ENCODE data around the gene HSF4.

Gene HSF4

GRCh38 chr16:67163164-67163998, 1.2 kb upstream of the HSF4 start:
- Histone ChIP-seq H3K27ac (peak overlapping the region; percentile 50 to 91), H3K4me3 (peak overlapping the region; percentile 69)
- no peak for TF ChIP-seq CTCF (IDR thresholded peaks at IDR 0.05)
- DNase-seq (ENCODE audit: low spot score): peak; percentile 86

GRCh38 chr16:67163999-67164558, 466 bp upstream of the HSF4 start:
- TF ChIP-seq CTCF (IDR thresholded peaks at IDR 0.05): no peak
- DNase-seq (ENCODE audit: low spot score): no peak
- H3K4me3 ChIP-seq: peak overlapping the region; percentile 69
- H3K27ac ChIP-seq: peak overlapping the region; percentile 50 to 91

- DNase-seq (ENCODE audit: low spot score): no peak
- Histone ChIP-seq H3K4me3 (peak overlapping the region; percentile 69), H3K27ac (peak overlapping the region; percentile 63 to 91)
- TF ChIP-seq CTCF (IDR thresholded peaks at IDR 0.05): no peak
These were observed 855 bp downstream of the HSF4 start for GRCh38 chr16:67165121-67166078.

- TF ChIP-seq CTCF (IDR thresholded peaks at IDR 0.05): no peak
- H3K4me3 ChIP-seq: peak overlapping the region; percentile 69
- H3K27ac ChIP-seq: peak overlapping the region in 1 of 2 donors; percentile 91
- DNase-seq (ENCODE audit: low spot score): no peak
These were observed 1.6 kb downstream of the HSF4 start for GRCh38 chr16:67166110-67166547.

GRCh38 chr16:67166598-67167168, 2.1 kb downstream of the HSF4 start:
- DNase-seq (ENCODE audit: low spot score): no peak
- TF ChIP-seq CTCF (IDR thresholded peaks at IDR 0.05): no peak
- H3K27ac ChIP-seq: peak overlapping the region in 1 of 2 donors; percentile 33
- H3K4me3 ChIP-seq: no peak overlapping the region

- no peak overlapping the region for H3K27ac ChIP-seq
- H3K4me3 ChIP-seq: no peak overlapping the region
- no peak for TF ChIP-seq CTCF (IDR thresholded peaks at IDR 0.05)
- DNase-seq (ENCODE audit: low spot score): no peak
These were observed 3.0 kb downstream of the HSF4 start for GRCh38 chr16:67167588-67167987.

All from coronary artery (tissue), 2 donors.